Measurements from ENCODE around the gene ZP4. TPM values are rescaled to one million over a fixed set of nuclear protein-coding genes. Genes with fewer than 3 reads are reported as not detected.

ZP4 gene
- total and polyA plus RNA-seq, 2 of the 13 experiments (the other 11 are each of a cell fraction or from before 2014, with no cell fraction given), result not detected

- no peak for FAIRE-seq
- in situ Hi-C loops (cut with HindIII; ENCODE audit: extremely low pct_ligation_motif_present, low pct_unique_long_range_greater_than_20kb) (no loop called here), intact Hi-C loops (cut with micrococcal nuclease; ENCODE audit: unreplicated experiment) (no loop called here)
- WGBS (ENCODE audit: low lambda C conversion rate), result 1% methylated on average over 4 of the region's 4 CpGs
- no peak for ATAC-seq
- Histone ChIP-seq H3K79me2 (ENCODE audit: insufficient read depth, low read length) (no peaks in the 10 kb centered on the region), H3K27me3 (ENCODE audit: control insufficient read depth in 1 of 2, insufficient read depth in 2 of 2, low read length in 2 of 2) (no peaks in the 10 kb centered on the region), H3K36me3 (replicated peaks in 1 of 2; ENCODE audit: control insufficient read depth in 1 of 2, insufficient read depth in 2 of 2, low read length in 2 of 2) (no peaks in the 10 kb centered on the region), H3K9me3 (ENCODE audit: low read length) (peaks cover 14% of the 10 kb centered on the region; the same call in 1 of the 2 replicates), H4K20me1 (ENCODE audit: insufficient read depth, low read length) (no peaks in the 10 kb centered on the region), H3K9ac (ENCODE audit: insufficient read depth, low read depth, low read length) (no peak overlapping the region), H3K4me2 (ENCODE audit: low read depth, low read length) (no peak overlapping the region), H2AFZ (ENCODE audit: low read length) (no peak overlapping the region), H3K27ac (ENCODE audit: extremely low read length, insufficient read depth, low read length) (no peak overlapping the region), H3K4me3 (replicated peaks in 1 of 3; ENCODE audit: insufficient read depth in 1 of 3, low read depth in 2 of 3, low read length in 3 of 3) (no peak overlapping the region), H3K4me1 (ENCODE audit: insufficient read depth, low read length) (no peaks in the 10 kb centered on the region)
- no TSS peak for BruUV-seq (replicated peaks)
- ChIA-PET POLR2A (no interaction called here), CTCF (ENCODE audit: low intra/inter-chr PET ratio, low total read pairs) (no interaction called here)
- DNase-seq (ENCODE audit: low spot score), result no peak
- no peak for TF ChIP-seq ZNF605 (CRISPR knock-in tag; IDR thresholded peaks at IDR 0.05)
- TF ChIP-seq RCOR2 (CRISPR knock-in tag; IDR thresholded peaks at IDR 0.05), result no peak
- TF ChIP-seq KLF13 (CRISPR knock-in tag; IDR thresholded peaks at IDR 0.05), result no peak
- no peak for TF ChIP-seq ZBTB49 (CRISPR knock-in tag; IDR thresholded peaks at IDR 0.05; ENCODE audit: borderline replicate concordance)
- TF ChIP-seq ZNF503 (CRISPR knock-in tag; IDR thresholded peaks at IDR 0.05), result no peak
- TF ChIP-seq ZNF446 (CRISPR knock-in tag; IDR thresholded peaks at IDR 0.05), result no peak
- TF ChIP-seq SRF (IDR thresholded peaks at IDR 0.05; ENCODE audit: low read depth, low read length), result no peak
- TF ChIP-seq NR2C2 (CRISPR knock-in tag; IDR thresholded peaks at IDR 0.05; ENCODE audit: borderline replicate concordance), result no peak
- TF ChIP-seq STAT5B (CRISPR knock-in tag; IDR thresholded peaks at IDR 0.05), result no peak
- TF ChIP-seq, protein P1, sequence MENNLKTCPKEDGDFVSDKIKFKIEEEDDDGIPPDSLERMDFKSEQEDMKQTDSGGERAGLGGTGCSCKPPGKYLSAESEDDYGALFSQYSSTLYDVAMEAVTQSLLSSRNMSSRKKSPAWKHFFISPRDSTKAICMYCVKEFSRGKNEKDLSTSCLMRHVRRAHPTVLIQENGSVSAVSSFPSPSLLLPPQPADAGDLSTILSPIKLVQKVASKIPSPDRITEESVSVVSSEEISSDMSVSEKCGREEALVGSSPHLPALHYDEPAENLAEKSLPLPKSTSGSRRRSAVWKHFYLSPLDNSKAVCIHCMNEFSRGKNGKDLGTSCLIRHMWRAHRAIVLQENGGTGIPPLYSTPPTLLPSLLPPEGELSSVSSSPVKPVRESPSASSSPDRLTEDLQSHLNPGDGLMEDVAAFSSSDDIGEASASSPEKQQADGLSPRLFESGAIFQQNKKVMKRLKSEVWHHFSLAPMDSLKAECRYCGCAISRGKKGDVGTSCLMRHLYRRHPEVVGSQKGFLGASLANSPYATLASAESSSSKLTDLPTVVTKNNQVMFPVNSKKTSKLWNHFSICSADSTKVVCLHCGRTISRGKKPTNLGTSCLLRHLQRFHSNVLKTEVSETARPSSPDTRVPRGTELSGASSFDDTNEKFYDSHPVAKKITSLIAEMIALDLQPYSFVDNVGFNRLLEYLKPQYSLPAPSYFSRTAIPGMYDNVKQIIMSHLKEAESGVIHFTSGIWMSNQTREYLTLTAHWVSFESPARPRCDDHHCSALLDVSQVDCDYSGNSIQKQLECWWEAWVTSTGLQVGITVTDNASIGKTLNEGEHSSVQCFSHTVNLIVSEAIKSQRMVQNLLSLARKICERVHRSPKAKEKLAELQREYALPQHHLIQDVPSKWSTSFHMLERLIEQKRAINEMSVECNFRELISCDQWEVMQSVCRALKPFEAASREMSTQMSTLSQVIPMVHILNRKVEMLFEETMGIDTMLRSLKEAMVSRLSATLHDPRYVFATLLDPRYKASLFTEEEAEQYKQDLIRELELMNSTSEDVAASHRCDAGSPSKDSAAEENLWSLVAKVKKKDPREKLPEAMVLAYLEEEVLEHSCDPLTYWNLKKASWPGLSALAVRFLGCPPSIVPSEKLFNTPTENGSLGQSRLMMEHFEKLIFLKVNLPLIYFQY (CRISPR knock-in tag; IDR thresholded peaks at IDR 0.05; ENCODE audit: borderline replicate concordance), result no peak
- TF ChIP-seq ZNF451 (CRISPR knock-in tag; IDR thresholded peaks at IDR 0.05), result no peak
- no peak for TF ChIP-seq NFYB (CRISPR knock-in tag; IDR thresholded peaks at IDR 0.05)
- no peak for TF ChIP-seq ZBTB3 (CRISPR knock-in tag; IDR thresholded peaks at IDR 0.05; ENCODE audit: borderline replicate concordance, low read depth)
- TF ChIP-seq BRCA1 (CRISPR knock-in tag; IDR thresholded peaks at IDR 0.05), result no peak
Observed at GRCh38 chr1:237877631-237878030, 13.1 kb downstream of the ZP4 start.

Measured in HepG2 (cell line).